Medulla oblongata (tissue), 1 donor: ENCODE data around the gene HFE.
"Not testable (repeated sequence)": the region's sequence is repeated elsewhere in the genome, so short reads cannot be mapped to it uniquely, and the experiment has no call there.

Experiments used
- DNase-seq: peaks from one replicate; pipeline ENCODE4 v3.0.0-alpha.2; 2015; ENCODE audit errors: extremely low spot score

The HFE gene

GRCh38 chr6:26087284-26088115, at the start of gene HFE:
Gene HFE, plus strand, starts transcription at chr6:26087429. Its CDS starts 12 bp downstream, at chr6:26087441.
- peak; percentile 51 for DNase-seq

- DNase-seq, result no peak
Measured at GRCh38 chr6:26041946-26042345, 45.3 kb upstream of the HFE start.

GRCh38 chr6:26043384-26044139, 43.7 kb upstream of the HFE start:
- peak; percentile 98 for DNase-seq

GRCh38 chr6:26044140-26045064, 42.8 kb upstream of the HFE start:
- DNase-seq, result peak; percentile 49

GRCh38 chr6:26045065-26045927, 41.9 kb upstream of the HFE start:
- peak; percentile 95 for DNase-seq

- DNase-seq, result no peak
Measured at GRCh38 chr6:26045928-26046368, 41.3 kb upstream of the HFE start.

GRCh38 chr6:26047329-26047728, 39.9 kb upstream of the HFE start:
- DNase-seq, result not testable (repeated sequence)

GRCh38 chr6:26048590-26048989, 38.6 kb upstream of the HFE start:
- no peak for DNase-seq

GRCh38 chr6:26051665-26052310, 35.4 kb upstream of the HFE start:
- no peak for DNase-seq

- DNase-seq, result not testable (repeated sequence)
Measured at GRCh38 chr6:26052762-26053250, 34.4 kb upstream of the HFE start.

GRCh38 chr6:26053992-26054780, 33.0 kb upstream of the HFE start:
- DNase-seq, result peak; percentile 16

- peak; percentile 94 for DNase-seq
Measured at GRCh38 chr6:26054781-26055718, 32.2 kb upstream of the HFE start.

- DNase-seq, result peak; percentile 94
Measured at GRCh38 chr6:26055719-26056582, 31.3 kb upstream of the HFE start.

- DNase-seq, result peak; percentile 54
Measured at GRCh38 chr6:26056583-26057350, 30.5 kb upstream of the HFE start.

- no peak for DNase-seq
Measured at GRCh38 chr6:26057899-26058298, 29.3 kb upstream of the HFE start.

- not testable (repeated sequence) for DNase-seq
Measured at GRCh38 chr6:26058477-26059033, 28.7 kb upstream of the HFE start.
